Body of pancreas (tissue), 4 donors: ENCODE results near the gene RPP30. TPM values are rescaled to one million over a fixed set of nuclear protein-coding genes. Genes with fewer than 3 reads are reported as not detected.

Experiments
- ATAC-seq: fragments of 150-250 bp; one replicate; pipeline ENCODE4 v1.9.1; 2016
- DNase-seq, 4 donors: peaks; one replicate each; pipeline ENCODE4 v3.0.0-alpha.2; 2019
- H3K27ac ChIP-seq, 4 donors: fragments of 200-600 bp; sonication (generic); 1 replicate in 3 of 4; 2 replicates in 1 of 4; pipeline versions ENCODE4 v1.5.1 to v1.6.1; 2016 to 2019; ENCODE audit warnings: mild to moderate bottlenecking in 1 of 4, mixed read lengths in 1 of 4, moderate library complexity in 1 of 4
- H3K27me3 ChIP-seq, 2 donors: fragments of 200-600 bp; sonication (generic); one replicate each; pipeline ENCODE4 v1.6.0; 2016; ENCODE audit warnings: mild to moderate bottlenecking in 1 of 2
- H3K36me3 ChIP-seq, 2 donors: fragments of 200-600 bp; sonication (generic); replicated peaks in 1 of 2; 2 replicates each; pipeline ENCODE4 v1.5.1; 2016; ENCODE audit warnings: low read depth in 2 of 2; ENCODE audit not compliant: insufficient read depth in 1 of 2
- H3K4me1 ChIP-seq: fragments of 200-600 bp; sonication (generic); one replicate; pipeline ENCODE4 v1.6.0; 2016
- H3K4me3 ChIP-seq, 2 donors: fragments of 200-600 bp; sonication (generic); 1 replicate in 1 of 2; 2 replicates in 1 of 2; pipeline ENCODE4 v1.5.1; 2016 to 2019
- H3K9me3 ChIP-seq, 3 donors: fragments of 200-600 bp; sonication (generic); 1 replicate in 2 of 3; 2 replicates in 1 of 3; pipeline ENCODE4 v1.5.1; 2016
- CTCF ChIP-seq, 7 experiments: fragments of 450-650 bp in 4 of 7; fragments of 200-600 bp in 3 of 7; sonication (generic) in 3 of 7; IDR thresholded peaks; one replicate each; pipeline ENCODE4 v1.5.1; 2016 to 2019; ENCODE audit warnings: antibody characterized with exemption in 7 of 7
- POLR2A ChIP-seq, 3 donors: fragments of 450-650 bp; IDR thresholded peaks; one replicate each; pipeline ENCODE4 v1.6.1; 2016; ENCODE audit warnings: antibody characterized with exemption in 3 of 3, mild to moderate bottlenecking in 2 of 3
- WGBS, 2 donors: methylation state at CpG; one replicate each; pipeline ENCODE4 v1.1.5; 2017; 5-methylcytosine and 5-hydroxymethylcytosine counted together
- intact Hi-C: fragments of 100-400 bp; cut with DNase I; formaldehyde crosslinking; loops from one replicate; pipeline ENCODE4 v1.15.1; 2023
- total RNA-seq, 2 donors: library from RNA; depleted of rRNA; stranded (reverse); fragments of >200 nt; gene quantifications; one replicate each; pipeline ENCODE4 v1.1.0, GENCODE V29; 2016

Gene RPP30
- total RNA-seq, 2 donors from 2014 or later: 13.5 to 22.8 TPM

- ATAC-seq (no peak), DNase-seq (no peak)
- intact Hi-C loops: no loop called here
- 8 to 24% methylated on average over 2 of the region's 2 CpGs for WGBS, 2 donors
- Histone ChIP-seq H3K27me3 (no peaks in the 10 kb centered on the region), H3K4me1 (peaks cover 5% of the 10 kb centered on the region), H3K27ac (no peak overlapping the region), H3K9me3 (no peaks in the 10 kb centered on the region), H3K36me3 (no peaks in the 10 kb centered on the region), H3K4me3 (no peak overlapping the region)
- TF ChIP-seq POLR2A (IDR thresholded peaks at IDR 0.05) (no peak), CTCF (IDR thresholded peaks at IDR 0.05) (peak; percentile 26 to 67 (median 57))
Measured at GRCh38 chr10:90862908-90863514, 8.8 kb upstream of the RPP30 start.

- Histone ChIP-seq H3K27ac (no peak overlapping the region), H3K36me3 (no peaks in the 10 kb centered on the region), H3K4me1 (no peaks in the 10 kb centered on the region), H3K27me3 (no peaks in the 10 kb centered on the region), H3K9me3 (no peaks in the 10 kb centered on the region), H3K4me3 (no peak overlapping the region)
- ATAC-seq (no peak), DNase-seq (no peak)
- 28 to 31% methylated on average over 3 of the region's 3 CpGs for whole genome bisulfite sequencing, 2 donors
- intact Hi-C loops: no loop called here
- TF ChIP-seq CTCF (IDR thresholded peaks at IDR 0.05): peak in 3 of 7 experiments; percentile 4 to 15 (median 10)
- TF ChIP-seq POLR2A (IDR thresholded peaks at IDR 0.05): no peak
Measured at GRCh38 chr10:90865401-90865800, 6.4 kb upstream of the RPP30 start.

GRCh38 chr10:90866050-90866598 is 5.7 kb upstream of the RPP30 start:
- H3K9me3 ChIP-seq: no peaks in the 10 kb centered on the region
- WGBS, 2 donors: 78 to 84% methylated on average over 4 of the region's 4 CpGs
- no peak overlapping the region for H3K27ac ChIP-seq
- TF ChIP-seq POLR2A (IDR thresholded peaks at IDR 0.05): no peak
- H3K27me3 ChIP-seq: no peaks in the 10 kb centered on the region
- ATAC-seq: no peak
- no peak overlapping the region for H3K4me3 ChIP-seq
- H3K36me3 ChIP-seq: no peaks in the 10 kb centered on the region
- H3K4me1 ChIP-seq: peaks cover 2% of the 10 kb centered on the region
- DNase-seq: no peak
- intact Hi-C loops: no loop called here

- Histone ChIP-seq H3K4me3 (peak overlapping the region; percentile 56 to 78), H3K9me3 (no peaks in the 10 kb centered on the region), H3K27me3 (no peaks in the 10 kb centered on the region), H3K4me1 (peaks cover 19% of the 10 kb centered on the region), H3K27ac (peak overlapping the region in 3 of 4 donors; percentile 48 to 63 (median 53)), H3K36me3 (no peaks in the 10 kb centered on the region)
- intact Hi-C loops: no loop called here
- ATAC-seq: no peak
- peak in 3 of 4 donors; percentile 26 to 37 (median 30) for DNase-seq
- TF ChIP-seq POLR2A (IDR thresholded peaks at IDR 0.05) (no peak), CTCF (IDR thresholded peaks at IDR 0.05) (peak in 6 of 7 experiments; percentile 22 to 42 (median 36))
- WGBS, 2 donors: 1 to 2% methylated on average over 14 of the region's 14 CpGs
Measured at GRCh38 chr10:90871279-90871765, 452 bp upstream of the RPP30 start.

GRCh38 chr10:90872648-90873020 is 860 bp downstream of the RPP30 start:
- Histone ChIP-seq H3K36me3 (no peaks in the 10 kb centered on the region), H3K9me3 (no peaks in the 10 kb centered on the region), H3K4me3 (peak overlapping the region; percentile 56 to 78), H3K27me3 (no peaks in the 10 kb centered on the region), H3K4me1 (peaks cover 19% of the 10 kb centered on the region), H3K27ac (peak overlapping the region in 1 of 4 donors; percentile 48)
- intact Hi-C loops: no loop called here
- ATAC-seq (no peak), DNase-seq (no peak)
- 16 to 26% methylated on average over 8 of the region's 8 CpGs for WGBS, 2 donors
- no peak for TF ChIP-seq CTCF (IDR thresholded peaks at IDR 0.05)
- TF ChIP-seq POLR2A (IDR thresholded peaks at IDR 0.05): no peak
